Activated T-helper 2 cell treated with anti-CD3 and anti-CD28 coated beads, Interferon-gamma antibody, Interleukin-2, Interleukin-4, amounts not matched to agents 10 μg/mL and 5 μg/mL and 100 μg/mL, durations not matched to agents 14 hours and 24 hours and 36 hours (primary cell): ENCODE data around the gene CNOT8. TPM values are rescaled to one million over a fixed set of nuclear protein-coding genes. Genes with fewer than 3 reads are reported as not detected.

ENCODE experiments used
- DNase-seq: peaks from one replicate; pipeline ENCODE4 v3.0.0; 2021; ENCODE audit warnings: low spot score
- H3K27ac Mint-ChIP-seq: one replicate; pipeline ENCODE4 v1.8.0; 2021; ENCODE audit warnings: mixed read lengths
- H3K27me3 Mint-ChIP-seq: one replicate; pipeline ENCODE4 v1.8.0; 2021; ENCODE audit warnings: low read depth, mixed read lengths
- H3K36me3 Mint-ChIP-seq: one replicate; pipeline ENCODE4 v1.8.0; 2021; ENCODE audit warnings: low read depth, mixed read lengths
- H3K4me1 Mint-ChIP-seq: one replicate; pipeline ENCODE4 v1.8.0; 2021; ENCODE audit warnings: low read depth, mixed read lengths
- H3K4me3 Mint-ChIP-seq: one replicate; pipeline ENCODE4 v1.8.0; 2021; ENCODE audit warnings: low read depth, mild to moderate bottlenecking, moderate library complexity, mixed read lengths
- H3K9me3 Mint-ChIP-seq: one replicate; pipeline ENCODE4 v1.8.0; 2021; ENCODE audit warnings: mixed read lengths
- intact Hi-C: fragments of 100-400 bp; cut with micrococcal nuclease; formaldehyde crosslinking; loops from one replicate; pipeline ENCODE4 v1.15.1; 2023
- total RNA-seq: library from RNA; stranded (reverse); gene quantifications from 2 replicates; pipeline ENCODE4 v1.2.3, GENCODE V29; 2022

Gene CNOT8
- total RNA-seq, 1 donor from 2014 or later, result 60.2 TPM

GRCh38 chr5:154860123-154860522 lies 1.7 kb downstream of the CNOT8 start:
- H3K36me3 Mint-ChIP-seq, result peaks cover 44% of the 10 kb centered on the region
- peak overlapping the region; percentile 100 for H3K27ac Mint-ChIP-seq
- H3K4me3 Mint-ChIP-seq, result peak overlapping the region; percentile 98
- H3K27me3 Mint-ChIP-seq, result no peaks in the 10 kb centered on the region
- H3K9me3 Mint-ChIP-seq, result no peaks in the 10 kb centered on the region
- no peak for DNase-seq
- H3K4me1 Mint-ChIP-seq, result peaks cover 40% of the 10 kb centered on the region
- intact Hi-C loops, result no loop called here

GRCh38 chr5:154860765-154861164 lies 2.3 kb downstream of the CNOT8 start:
- Mint-ChIP-seq H3K27me3 (no peaks in the 10 kb centered on the region), H3K27ac (peak overlapping the region; percentile 80), H3K4me3 (peak overlapping the region; percentile 98), H3K9me3 (no peaks in the 10 kb centered on the region), H3K4me1 (peaks cover 45% of the 10 kb centered on the region), H3K36me3 (peaks cover 50% of the 10 kb centered on the region)
- intact Hi-C loops, result no loop called here
- DNase-seq, result no peak

GRCh38 chr5:154861946-154862345 lies 3.5 kb downstream of the CNOT8 start:
- H3K4me1 Mint-ChIP-seq, result peaks cover 41% of the 10 kb centered on the region
- no peaks in the 10 kb centered on the region for H3K27me3 Mint-ChIP-seq
- peak overlapping the region; percentile 21 for H3K4me3 Mint-ChIP-seq
- H3K27ac Mint-ChIP-seq, result peak overlapping the region; percentile 12
- no peaks in the 10 kb centered on the region for H3K9me3 Mint-ChIP-seq
- intact Hi-C loops, result no loop called here
- DNase-seq, result no peak
- peaks cover 57% of the 10 kb centered on the region for H3K36me3 Mint-ChIP-seq

- H3K27ac Mint-ChIP-seq, result peak overlapping the region; percentile 29
- H3K4me3 Mint-ChIP-seq, result no peak overlapping the region
- intact Hi-C loops, result no loop called here
- H3K27me3 Mint-ChIP-seq, result no peaks in the 10 kb centered on the region
- H3K4me1 Mint-ChIP-seq, result peaks cover 38% of the 10 kb centered on the region
- H3K9me3 Mint-ChIP-seq, result no peaks in the 10 kb centered on the region
- H3K36me3 Mint-ChIP-seq, result peaks cover 61% of the 10 kb centered on the region
- DNase-seq, result no peak
Observed at GRCh38 chr5:154862766-154863165, 4.3 kb downstream of the CNOT8 start.

GRCh38 chr5:154863291-154864080 lies 5.1 kb downstream of the CNOT8 start:
- intact Hi-C loops, result no loop called here
- Mint-ChIP-seq H3K27me3 (no peaks in the 10 kb centered on the region), H3K36me3 (peaks cover 64% of the 10 kb centered on the region), H3K9me3 (no peaks in the 10 kb centered on the region), H3K4me3 (no peak overlapping the region), H3K4me1 (peaks cover 38% of the 10 kb centered on the region), H3K27ac (no peak overlapping the region)
- DNase-seq, result no peak

GRCh38 chr5:154865466-154866184 lies 7.2 kb downstream of the CNOT8 start:
- no peaks in the 10 kb centered on the region for H3K9me3 Mint-ChIP-seq
- peaks cover 64% of the 10 kb centered on the region for H3K36me3 Mint-ChIP-seq
- intact Hi-C loops, result no loop called here
- no peak overlapping the region for H3K27ac Mint-ChIP-seq
- H3K4me1 Mint-ChIP-seq, result peaks cover 28% of the 10 kb centered on the region
- DNase-seq, result no peak
- no peaks in the 10 kb centered on the region for H3K27me3 Mint-ChIP-seq
- H3K4me3 Mint-ChIP-seq, result no peak overlapping the region

GRCh38 chr5:154866841-154867240 lies 8.4 kb downstream of the CNOT8 start:
- Mint-ChIP-seq H3K36me3 (peaks cover 66% of the 10 kb centered on the region), H3K4me1 (peaks cover 22% of the 10 kb centered on the region), H3K27ac (no peak overlapping the region), H3K9me3 (no peaks in the 10 kb centered on the region), H3K4me3 (no peak overlapping the region), H3K27me3 (no peaks in the 10 kb centered on the region)
- intact Hi-C loops, result no loop called here
- no peak for DNase-seq

GRCh38 chr5:154868702-154869101 lies 10.3 kb downstream of the CNOT8 start:
- intact Hi-C loops, result no loop called here
- Mint-ChIP-seq H3K27me3 (no peaks in the 10 kb centered on the region), H3K27ac (no peak overlapping the region)

GRCh38 chr5:154871734-154872133 lies 13.3 kb downstream of the CNOT8 start:
- H3K36me3 Mint-ChIP-seq, result peaks cover 63% of the 10 kb centered on the region
- no peak for DNase-seq
- no peak overlapping the region for H3K27ac Mint-ChIP-seq
- H3K4me1 Mint-ChIP-seq, result no peaks in the 10 kb centered on the region
- H3K4me3 Mint-ChIP-seq, result no peak overlapping the region
- no peaks in the 10 kb centered on the region for H3K27me3 Mint-ChIP-seq
- intact Hi-C loops, result no loop called here
- H3K9me3 Mint-ChIP-seq, result peaks cover 4% of the 10 kb centered on the region

More at GRCh38 chr5:154868702-154869101, 10.3 kb downstream of the CNOT8 start:
- Mint-ChIP-seq H3K9me3 (no peaks in the 10 kb centered on the region), H3K4me1 (peaks cover 8% of the 10 kb centered on the region), H3K36me3 (peaks cover 61% of the 10 kb centered on the region), H3K4me3 (no peak overlapping the region)
- no peak for DNase-seq

- intact Hi-C loops, result no loop called here
- H3K9me3 Mint-ChIP-seq, result peaks cover 11% of the 10 kb centered on the region
- no peak overlapping the region for H3K27ac Mint-ChIP-seq
Observed at GRCh38 chr5:154873791-154874331, 15.4 kb downstream of the CNOT8 start.

GRCh38 chr5:154878642-154879335 lies 20.4 kb downstream of the CNOT8 start:
- intact Hi-C loops, result no loop called here
- Mint-ChIP-seq H3K4me3 (no peak overlapping the region), H3K9me3 (peaks cover 26% of the 10 kb centered on the region), H3K4me1 (no peaks in the 10 kb centered on the region), H3K27ac (no peak overlapping the region), H3K27me3 (no peaks in the 10 kb centered on the region), H3K36me3 (peaks cover 85% of the 10 kb centered on the region)
- no peak for DNase-seq

More at GRCh38 chr5:154873791-154874331, 15.4 kb downstream of the CNOT8 start:
- Mint-ChIP-seq H3K4me1 (no peaks in the 10 kb centered on the region), H3K27me3 (no peaks in the 10 kb centered on the region), H3K36me3 (peaks cover 68% of the 10 kb centered on the region), H3K4me3 (no peak overlapping the region)
- DNase-seq, result no peak

- H3K27me3 Mint-ChIP-seq, result no peaks in the 10 kb centered on the region
- no peaks in the 10 kb centered on the region for H3K4me1 Mint-ChIP-seq
- H3K27ac Mint-ChIP-seq, result no peak overlapping the region
- no peak for DNase-seq
- H3K36me3 Mint-ChIP-seq, result peaks cover 90% of the 10 kb centered on the region
- intact Hi-C loops, result no loop called here
- peaks cover 43% of the 10 kb centered on the region for H3K9me3 Mint-ChIP-seq
- H3K4me3 Mint-ChIP-seq, result no peak overlapping the region
Observed at GRCh38 chr5:154881986-154882385, 23.6 kb downstream of the CNOT8 start.
